OCI-LY7 (cell line): ENCODE results near the gene FOXP1. TPM values are rescaled to one million over a fixed set of nuclear protein-coding genes. Genes with fewer than 3 reads are reported as not detected.

ENCODE experiments used
- BruUV-seq: library from RNA; stranded (reverse); fragments of 400-500 nt; replicated peaks from 2 replicates; lab custom pipeline; 2021; lab: Mats Ljungman, UMichigan
- CTCF ChIA-PET: fragments of 300-600 bp; sonication (Branson Sonifier 250); formaldehyde crosslinking; loops from one replicate; lab custom pipeline; 2022; ENCODE audit warnings: antibody characterized with exemption; ENCODE audit not compliant: unreplicated experiment; lab: Charles Lee
- POLR2A ChIA-PET: fragments of 300-600 bp; sonication (Branson Sonifier 250); formaldehyde crosslinking; loops from one replicate; lab custom pipeline; 2022; ENCODE audit warnings: antibody characterized with exemption; lab: Charles Lee
- DNase-seq: peaks from one replicate; pipeline ENCODE4 v3.0.0-alpha.2; 2015; ENCODE audit warnings: low spot score
- H2AFZ ChIP-seq: fragments of 200-600 bp; sonication (generic), shearing (Covaris generic); 2 replicates; pipeline ENCODE4 v1.6.1; 2014; ENCODE audit warnings: mild to moderate bottlenecking, antibody characterized with exemption, low read length, moderate library complexity
- H3K27ac ChIP-seq: fragments of 200-600 bp; sonication (generic); 2 replicates; pipeline ENCODE4 v1.5.1; 2014; ENCODE audit warnings: mixed run types, low read depth, mild to moderate bottlenecking, moderate library complexity, low read length, inconsistent platforms; ENCODE audit not compliant: poor library complexity, severe bottlenecking
- H3K36me3 ChIP-seq: fragments of 200-600 bp; sonication (generic); 2 replicates; pipeline ENCODE4 v1.6.1; 2014; ENCODE audit warnings: mild to moderate bottlenecking, antibody characterized with exemption, low read length, moderate library complexity, mixed read lengths; ENCODE audit not compliant: insufficient read depth
- H3K4me1 ChIP-seq: fragments of 200-600 bp; sonication (generic); 2 replicates; pipeline ENCODE4 v1.5.1; 2014; ENCODE audit warnings: mild to moderate bottlenecking, low read length; ENCODE audit not compliant: insufficient read depth, poor library complexity, severe bottlenecking
- H3K4me2 ChIP-seq: fragments of 200-600 bp; sonication (generic); 2 replicates; pipeline ENCODE4 v1.6.1; 2014; ENCODE audit warnings: mild to moderate bottlenecking, low read length
- H3K4me3 ChIP-seq: fragments of 200-600 bp; sonication (generic); 2 replicates; pipeline ENCODE4 v1.5.1; 2014; ENCODE audit warnings: mild to moderate bottlenecking, low read depth, low read length; ENCODE audit not compliant: poor library complexity, severe bottlenecking
- H3K79me2 ChIP-seq: fragments of 200-600 bp; sonication (generic); 2 replicates; pipeline ENCODE4 v1.6.1; 2016; ENCODE audit warnings: low read depth, mild to moderate bottlenecking, low read length, moderate library complexity, mixed read lengths; ENCODE audit not compliant: insufficient read depth
- H3K9me2 ChIP-seq: fragments of 200-600 bp; sonication (generic); 2 replicates; pipeline ENCODE4 v1.6.1; 2016; ENCODE audit warnings: mild to moderate bottlenecking, low read length, mixed read lengths; ENCODE audit not compliant: insufficient read depth
- H3K9me3 ChIP-seq: fragments of 200-600 bp; sonication (generic); 2 replicates; pipeline ENCODE4 v1.6.1; 2014; ENCODE audit warnings: mild to moderate bottlenecking, mixed run types, low read length, mixed read lengths
- H4K20me1 ChIP-seq: fragments of 200-600 bp; sonication (generic); 2 replicates; pipeline ENCODE4 v1.6.1; 2014; ENCODE audit warnings: mild to moderate bottlenecking, antibody characterized with exemption, low read length, moderate library complexity, mixed read lengths; ENCODE audit not compliant: insufficient read depth
- CTCF ChIP-seq: fragments of 200-600 bp; sonication (generic); conservative IDR thresholded peaks from 2 replicates; pipeline ENCODE4 v1.5.1; 2014; ENCODE audit warnings: mild to moderate bottlenecking, antibody characterized with exemption, low read length, moderate library complexity, mixed read lengths
- EZH2phosphoT487 ChIP-seq: fragments of 200-600 bp; sonication (generic); IDR thresholded peaks from 2 replicates; pipeline ENCODE4 v1.6.1; 2018; ENCODE audit warnings: low read depth, borderline replicate concordance, mild to moderate bottlenecking, mixed run types, antibody characterized with exemption, low read length, moderate library complexity, mixed read lengths
- intact Hi-C: fragments of 100-400 bp; cut with micrococcal nuclease; formaldehyde crosslinking; loops from one replicate; pipeline ENCODE4 v1.10.0; 2022; ENCODE audit not compliant: unreplicated experiment
- total RNA-seq, 2 experiments: library from RNA; depleted of rRNA in 1 of 2; stranded (reverse); fragments of >200 nt in 1 of 2; shearing (Covaris generic) in 1 of 2; gene quantifications; 2 replicates each; pipeline ENCODE4 v1.2.3, GENCODE V29; 2014 to 2022

Gene FOXP1
- total RNA-seq, 2 experiments from 2014 or later, result 87.3 to 151 TPM

DNA sequence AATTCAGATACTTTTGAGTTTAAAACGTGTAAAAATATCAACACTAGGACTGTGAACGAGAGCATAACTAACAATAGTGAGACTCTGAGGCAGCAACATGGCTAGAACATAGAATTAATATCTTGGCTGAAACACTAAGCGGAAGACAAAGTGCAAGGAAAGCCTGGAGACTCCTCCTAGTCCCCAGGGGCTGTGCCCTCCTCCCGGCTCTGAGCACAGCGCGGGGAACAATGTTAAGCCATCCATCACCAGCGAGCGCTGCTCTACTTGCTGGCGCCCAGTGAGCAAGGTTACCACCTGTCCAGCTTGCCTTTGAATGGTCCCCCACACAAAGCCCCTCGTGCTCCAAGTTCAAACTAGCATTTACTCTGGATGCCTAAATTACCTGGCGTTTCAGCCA is 436.9 kb downstream of the FOXP1 start:
- no TSS peak for BruUV-seq
- CTCF ChIA-PET, result no interaction called here
- Histone ChIP-seq H3K27ac (no peak overlapping the region), H2AFZ (no peak overlapping the region), H4K20me1 (no peaks in the 10 kb centered on the region), H3K9me2 (no peaks in the 10 kb centered on the region), H3K9me3 (no peaks in the 10 kb centered on the region), H3K4me1 (peaks cover 11% of the 10 kb centered on the region), H3K4me2 (no peak overlapping the region), H3K36me3 (no peaks in the 10 kb centered on the region; the same call in 1 of the 2 replicates), H3K79me2 (no peaks in the 10 kb centered on the region), H3K4me3 (no peak overlapping the region)
- intact Hi-C loops, result no loop called here
- POLR2A ChIA-PET, result no interaction called here
- no peak for DNase-seq
- TF ChIP-seq EZH2phosphoT487 (no peak), CTCF (no peak)

DNA sequence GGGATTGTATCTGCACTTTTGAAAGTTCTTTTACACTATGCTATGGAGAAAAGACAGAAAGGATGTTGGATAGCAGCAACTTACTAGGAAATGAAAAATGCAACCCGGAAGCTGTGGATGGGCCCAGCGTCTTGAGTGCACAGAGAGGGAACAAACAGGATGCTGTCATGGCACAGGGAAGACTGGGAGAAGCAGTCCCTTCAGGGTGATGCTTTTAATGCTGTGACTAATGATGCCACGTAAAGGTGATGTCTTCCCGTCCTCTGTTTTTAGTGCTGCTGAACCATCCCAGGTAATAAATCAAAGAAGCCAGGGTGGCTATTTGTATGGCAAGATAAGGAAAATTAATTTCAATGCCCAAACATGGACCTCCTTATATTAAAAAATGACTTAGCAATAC is 437.6 kb downstream of the FOXP1 start:
- Histone ChIP-seq H3K4me2 (no peak overlapping the region), H2AFZ (no peak overlapping the region), H3K79me2 (no peaks in the 10 kb centered on the region), H3K4me1 (peaks cover 11% of the 10 kb centered on the region), H3K4me3 (no peak overlapping the region), H3K9me2 (no peaks in the 10 kb centered on the region), H3K27ac (no peak overlapping the region), H3K9me3 (no peaks in the 10 kb centered on the region), H4K20me1 (no peaks in the 10 kb centered on the region), H3K36me3 (no peaks in the 10 kb centered on the region; the same call in 1 of the 2 replicates)
- BruUV-seq, result no TSS peak
- POLR2A ChIA-PET, result no interaction called here
- TF ChIP-seq CTCF (no peak), EZH2phosphoT487 (no peak)
- intact Hi-C loops, result no loop called here
- no peak for DNase-seq
- CTCF ChIA-PET, result no interaction called here

DNA sequence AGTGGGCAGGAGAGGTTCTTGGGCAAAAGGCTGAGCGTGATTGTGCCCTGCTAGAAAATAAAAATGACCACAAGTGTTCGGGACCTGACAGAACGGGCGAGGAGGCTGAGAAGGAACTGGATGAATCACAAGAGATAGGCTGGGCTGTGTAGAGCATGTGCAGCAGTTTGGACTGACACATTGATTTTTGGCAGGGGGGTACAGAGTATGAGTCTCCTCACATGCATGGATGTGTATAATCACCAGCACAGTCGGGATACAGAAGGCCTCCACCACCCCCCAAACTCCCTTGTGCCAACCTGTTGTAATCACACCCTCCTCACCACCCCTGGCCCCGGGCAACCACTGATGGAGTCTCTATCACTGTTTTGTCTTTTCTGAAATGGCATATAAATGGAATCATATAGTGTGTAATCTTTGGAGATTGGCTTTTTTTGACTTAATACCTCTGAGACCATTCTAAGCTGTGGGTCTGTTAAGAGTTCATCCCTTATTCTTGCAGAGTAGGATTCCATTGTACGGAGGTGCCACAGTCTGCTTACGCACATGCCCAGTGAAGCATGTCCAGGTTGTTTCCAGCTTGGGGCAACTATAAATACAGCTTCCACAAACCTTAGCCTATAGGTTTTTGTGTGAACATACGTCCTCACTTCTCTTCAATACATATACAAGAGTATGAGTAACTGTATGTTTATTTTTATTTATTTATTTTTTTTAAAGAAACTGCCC is 438.8 kb downstream of the FOXP1 start:
- H3K4me1 ChIP-seq, result peaks cover 11% of the 10 kb centered on the region
- intact Hi-C loops, result no loop called here
- H3K36me3 ChIP-seq, result no peaks in the 10 kb centered on the region; the same call in 1 of the 2 replicates
- no peak overlapping the region for H3K4me2 ChIP-seq
- H3K9me3 ChIP-seq, result no peaks in the 10 kb centered on the region
- no TSS peak for BruUV-seq
- H3K9me2 ChIP-seq, result no peaks in the 10 kb centered on the region
- no peak overlapping the region for H3K4me3 ChIP-seq
- no peaks in the 10 kb centered on the region for H3K79me2 ChIP-seq
- H3K27ac ChIP-seq, result no peak overlapping the region
- CTCF ChIA-PET, result no interaction called here
- H2AFZ ChIP-seq, result no peak overlapping the region
- DNase-seq, result no peak
- H4K20me1 ChIP-seq, result no peaks in the 10 kb centered on the region
- POLR2A ChIA-PET, result no interaction called here
- TF ChIP-seq CTCF (no peak), EZH2phosphoT487 (no peak)
